ENCODE measurements around the gene GLT1D1.
"Not testable (repeated sequence)": the region's sequence is repeated elsewhere in the genome, so short reads cannot be mapped to it uniquely, and the experiment has no call there.

Gene GLT1D1

DNA sequence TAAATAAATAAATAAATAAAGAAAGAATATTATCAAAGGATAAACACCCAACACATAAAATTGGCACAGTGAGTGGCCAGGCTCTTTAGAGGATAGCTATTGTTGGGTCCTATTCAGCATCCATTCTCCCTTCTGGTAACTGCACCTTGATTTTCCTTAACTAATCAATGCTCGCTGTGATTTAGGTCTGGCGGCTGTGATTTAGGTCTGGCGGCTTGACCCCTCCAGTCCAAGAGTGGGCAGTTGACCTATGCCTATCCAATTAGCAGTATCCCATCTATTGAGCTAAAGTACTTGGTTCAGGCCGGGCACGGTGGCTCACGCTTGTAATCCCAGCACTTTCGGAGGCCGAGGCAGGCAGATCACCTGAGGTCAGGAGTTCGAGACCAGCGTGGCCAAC lies 19.9 kb upstream of the GLT1D1 start:
- DNase-seq (ENCODE audit: low read depth), result no peak
- H3K4me3 ChIP-seq (ENCODE audit: low read depth, low read length), result no peak overlapping the region
- TF ChIP-seq CTCF (IDR thresholded peaks at IDR 0.05; ENCODE audit: control insufficient read depth, extremely low read depth, insufficient read depth), result no peak

GRCh38 chr12:128839885-128840284 lies 13.4 kb upstream of the GLT1D1 start:
- not testable (repeated sequence) for DNase-seq (ENCODE audit: low read depth)

DNA sequence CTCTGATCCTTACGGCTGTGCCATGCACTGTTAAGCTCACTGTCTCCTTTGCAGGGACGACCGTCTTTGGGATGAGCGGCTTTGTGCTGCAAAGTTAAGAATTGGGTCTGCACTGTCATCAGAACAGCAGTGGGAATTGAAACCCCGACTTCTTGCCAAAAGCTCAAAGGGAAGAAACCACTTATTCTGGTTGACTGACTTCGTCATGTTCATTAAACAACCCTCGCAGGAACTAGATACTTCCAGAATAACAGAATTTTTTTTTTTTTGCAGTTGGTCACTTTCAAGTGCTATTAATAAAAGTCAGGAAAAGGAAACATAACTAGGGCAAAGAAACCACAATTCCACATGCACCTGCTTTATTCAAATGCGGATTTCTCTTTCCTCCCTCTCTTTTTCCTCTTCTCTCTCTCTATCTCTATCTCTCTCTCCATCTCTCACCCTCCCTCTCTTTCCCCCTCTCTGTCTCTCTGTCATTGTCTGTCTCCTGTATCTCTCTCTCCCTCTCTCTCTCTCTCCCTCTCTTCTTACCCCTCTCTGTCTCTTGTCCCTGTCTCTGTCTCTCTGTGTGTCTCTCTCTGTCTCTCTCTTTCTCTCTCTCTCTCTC lies 12.3 kb upstream of the GLT1D1 start:
- H3K4me3 ChIP-seq (ENCODE audit: low read depth, low read length), result no peak overlapping the region
- TF ChIP-seq CTCF (IDR thresholded peaks at IDR 0.05; ENCODE audit: control insufficient read depth, extremely low read depth, insufficient read depth), result no peak
- DNase-seq (ENCODE audit: low read depth), result no peak

More at GRCh38 chr12:128839885-128840284, 13.4 kb upstream of the GLT1D1 start:
- H3K4me3 ChIP-seq (ENCODE audit: low read depth, low read length), result not testable (repeated sequence)

- H3K4me3 ChIP-seq (ENCODE audit: low read depth, low read length), result no peak overlapping the region
- no peak for TF ChIP-seq CTCF (IDR thresholded peaks at IDR 0.05; ENCODE audit: control insufficient read depth, extremely low read depth, insufficient read depth)
- DNase-seq (ENCODE audit: low read depth), result no peak
Observed at GRCh38 chr12:128842579-128842978, 10.7 kb upstream of the GLT1D1 start.

DNA sequence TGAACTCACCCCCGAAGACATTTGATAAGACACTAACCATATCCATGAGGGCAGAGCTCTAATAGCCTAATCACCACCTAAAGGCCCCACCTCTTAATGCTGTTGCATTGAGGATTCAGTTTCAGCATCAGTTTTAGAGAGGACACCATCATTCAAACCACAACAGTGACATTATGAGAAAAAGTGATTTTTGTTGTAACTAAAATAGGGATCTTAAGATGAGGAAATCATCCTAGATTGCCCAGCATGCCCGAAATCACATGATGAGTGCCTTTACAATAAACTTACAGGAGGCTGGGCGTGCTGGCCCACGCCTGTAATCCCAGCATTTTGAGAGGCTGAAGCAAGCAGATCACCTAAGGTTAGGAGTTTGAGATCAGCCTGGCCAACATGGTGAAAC lies 9.7 kb upstream of the GLT1D1 start:
- TF ChIP-seq CTCF (IDR thresholded peaks at IDR 0.05; ENCODE audit: control insufficient read depth, extremely low read depth, insufficient read depth), result no peak
- no peak overlapping the region for H3K4me3 ChIP-seq (ENCODE audit: low read depth, low read length)
- DNase-seq (ENCODE audit: low read depth), result no peak

GRCh38 chr12:128844031-128844635 lies 9.1 kb upstream of the GLT1D1 start:
- DNase-seq (ENCODE audit: low read depth), result no peak
- no peak for TF ChIP-seq CTCF (IDR thresholded peaks at IDR 0.05; ENCODE audit: control insufficient read depth, extremely low read depth, insufficient read depth)
- H3K4me3 ChIP-seq (ENCODE audit: low read depth, low read length), result no peak overlapping the region

GRCh38 chr12:128846671-128847070 lies 6.6 kb upstream of the GLT1D1 start:
- not testable (repeated sequence) for H3K4me3 ChIP-seq (ENCODE audit: low read depth, low read length); DNase-seq (ENCODE audit: low read depth)

DNA sequence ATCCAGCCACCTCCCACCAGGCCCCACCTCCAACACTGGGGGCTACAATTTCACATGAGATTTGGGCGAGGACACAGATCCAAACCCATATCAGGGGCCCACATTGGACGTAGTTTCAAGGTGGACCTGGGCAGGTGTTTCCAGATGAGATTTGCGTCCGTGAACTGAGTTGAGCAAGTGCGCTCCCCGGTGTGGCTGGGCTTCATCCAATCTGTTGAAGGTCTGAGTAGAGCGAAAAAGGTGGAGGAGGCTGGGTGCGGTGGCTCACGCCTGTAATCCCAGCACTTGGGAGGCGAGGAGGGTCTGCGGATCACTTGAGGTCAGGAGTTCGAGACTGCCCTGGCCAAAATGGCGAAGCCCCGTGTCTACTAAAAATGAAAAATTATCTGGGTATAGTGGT lies 4.9 kb upstream of the GLT1D1 start:
- no peak for DNase-seq (ENCODE audit: low read depth)
- no peak for TF ChIP-seq CTCF (IDR thresholded peaks at IDR 0.05; ENCODE audit: control insufficient read depth, extremely low read depth, insufficient read depth)
- H3K4me3 ChIP-seq (ENCODE audit: low read depth, low read length), result no peak overlapping the region

DNA sequence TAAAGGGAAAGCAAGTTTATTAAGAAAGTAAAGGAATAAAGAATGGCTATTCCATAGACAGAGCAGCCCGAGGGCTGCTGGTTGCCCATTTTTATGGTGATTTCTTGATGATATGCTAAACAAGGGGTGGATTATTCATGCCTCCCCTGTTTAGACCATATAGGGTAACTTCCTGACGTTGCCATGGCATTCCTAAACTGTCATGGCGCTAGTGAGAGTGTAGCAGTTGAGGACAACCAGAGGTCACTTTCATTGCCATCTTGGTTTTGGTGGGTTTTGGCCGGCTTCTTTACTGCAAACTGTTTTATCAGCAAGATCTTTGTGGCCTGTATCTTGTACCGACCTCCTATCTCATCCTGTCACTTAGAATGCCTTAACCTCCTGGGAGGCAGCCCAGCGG lies 3.5 kb upstream of the GLT1D1 start:
- not testable (repeated sequence) for DNase-seq (ENCODE audit: low read depth); H3K4me3 ChIP-seq (ENCODE audit: low read depth, low read length)

Measured in LNCaP clone FGC (cell line).